22Rv1 (cell line): ENCODE measurements around the gene LRPPRC.
A peak's percentile ranks its signal among the peaks of the same experiment; 100 is the strongest.

Experiments
- H3K27ac ChIP-seq: fragments of 450-650 bp; 2 replicates; pipeline ENCODE4 v1.5.1; 2017
- ZFX ChIP-seq: fragments of 450-650 bp; IDR thresholded peaks from 2 replicates; pipeline ENCODE4 v1.6.1; 2017; ENCODE audit warnings: antibody characterized with exemption, borderline replicate concordance
- TF ChIP-seq, protein P1 (sequence below): fragments of 450-650 bp; IDR thresholded peaks from 2 replicates; pipeline ENCODE4 v1.5.1; 2017; ENCODE audit warnings: mild to moderate bottlenecking

The LRPPRC gene

DNA sequence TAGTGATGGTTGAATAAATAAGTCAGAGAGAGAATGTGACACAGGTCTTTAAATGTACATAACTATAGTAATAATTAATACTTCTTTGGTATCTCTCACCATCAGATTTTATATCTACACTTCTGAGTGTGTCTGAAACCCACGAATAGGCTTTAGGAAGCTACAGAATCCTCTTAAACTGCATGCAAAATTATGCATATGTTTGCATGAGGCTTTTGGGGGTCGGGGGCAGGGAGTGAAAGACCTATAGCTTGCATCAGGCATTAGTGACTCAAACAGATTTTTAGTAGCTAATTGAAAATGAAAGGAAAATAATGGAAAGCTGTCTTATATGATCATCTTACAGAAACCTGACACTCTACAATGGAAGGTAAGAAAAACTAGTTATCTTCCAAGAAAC, 14.9 kb downstream of the LRPPRC start:
- H3K27ac ChIP-seq, result no peak overlapping the region
- TF ChIP-seq, protein P1, sequence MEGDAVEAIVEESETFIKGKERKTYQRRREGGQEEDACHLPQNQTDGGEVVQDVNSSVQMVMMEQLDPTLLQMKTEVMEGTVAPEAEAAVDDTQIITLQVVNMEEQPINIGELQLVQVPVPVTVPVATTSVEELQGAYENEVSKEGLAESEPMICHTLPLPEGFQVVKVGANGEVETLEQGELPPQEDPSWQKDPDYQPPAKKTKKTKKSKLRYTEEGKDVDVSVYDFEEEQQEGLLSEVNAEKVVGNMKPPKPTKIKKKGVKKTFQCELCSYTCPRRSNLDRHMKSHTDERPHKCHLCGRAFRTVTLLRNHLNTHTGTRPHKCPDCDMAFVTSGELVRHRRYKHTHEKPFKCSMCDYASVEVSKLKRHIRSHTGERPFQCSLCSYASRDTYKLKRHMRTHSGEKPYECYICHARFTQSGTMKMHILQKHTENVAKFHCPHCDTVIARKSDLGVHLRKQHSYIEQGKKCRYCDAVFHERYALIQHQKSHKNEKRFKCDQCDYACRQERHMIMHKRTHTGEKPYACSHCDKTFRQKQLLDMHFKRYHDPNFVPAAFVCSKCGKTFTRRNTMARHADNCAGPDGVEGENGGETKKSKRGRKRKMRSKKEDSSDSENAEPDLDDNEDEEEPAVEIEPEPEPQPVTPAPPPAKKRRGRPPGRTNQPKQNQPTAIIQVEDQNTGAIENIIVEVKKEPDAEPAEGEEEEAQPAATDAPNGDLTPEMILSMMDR, result no peak
- TF ChIP-seq ZFX, result no peak

GRCh38 chr2:43977677-43978375, 18.0 kb downstream of the LRPPRC start:
- no peak overlapping the region for H3K27ac ChIP-seq
- no peak for TF ChIP-seq ZFX

DNA sequence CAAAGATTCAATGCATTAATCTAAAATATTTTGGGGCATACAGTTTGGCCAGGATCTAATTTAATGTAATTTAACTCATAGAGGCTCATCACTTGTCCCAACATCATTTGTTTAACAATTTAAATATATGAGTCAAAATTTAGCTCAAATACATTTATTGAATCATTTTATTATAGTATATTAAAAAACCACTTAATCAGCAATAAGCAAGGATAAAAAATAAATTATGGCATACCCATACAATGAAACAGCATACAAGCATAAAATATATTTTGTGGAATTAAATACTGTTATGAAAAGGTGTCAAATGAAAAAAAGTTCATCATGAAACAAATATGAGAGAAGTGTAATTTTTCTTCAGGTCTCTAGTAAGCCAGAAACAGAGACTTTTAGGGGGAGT, 34.9 kb downstream of the LRPPRC start:
- TF ChIP-seq ZFX, result no peak
- TF ChIP-seq, protein P1, result no peak
- no peak overlapping the region for H3K27ac ChIP-seq

DNA sequence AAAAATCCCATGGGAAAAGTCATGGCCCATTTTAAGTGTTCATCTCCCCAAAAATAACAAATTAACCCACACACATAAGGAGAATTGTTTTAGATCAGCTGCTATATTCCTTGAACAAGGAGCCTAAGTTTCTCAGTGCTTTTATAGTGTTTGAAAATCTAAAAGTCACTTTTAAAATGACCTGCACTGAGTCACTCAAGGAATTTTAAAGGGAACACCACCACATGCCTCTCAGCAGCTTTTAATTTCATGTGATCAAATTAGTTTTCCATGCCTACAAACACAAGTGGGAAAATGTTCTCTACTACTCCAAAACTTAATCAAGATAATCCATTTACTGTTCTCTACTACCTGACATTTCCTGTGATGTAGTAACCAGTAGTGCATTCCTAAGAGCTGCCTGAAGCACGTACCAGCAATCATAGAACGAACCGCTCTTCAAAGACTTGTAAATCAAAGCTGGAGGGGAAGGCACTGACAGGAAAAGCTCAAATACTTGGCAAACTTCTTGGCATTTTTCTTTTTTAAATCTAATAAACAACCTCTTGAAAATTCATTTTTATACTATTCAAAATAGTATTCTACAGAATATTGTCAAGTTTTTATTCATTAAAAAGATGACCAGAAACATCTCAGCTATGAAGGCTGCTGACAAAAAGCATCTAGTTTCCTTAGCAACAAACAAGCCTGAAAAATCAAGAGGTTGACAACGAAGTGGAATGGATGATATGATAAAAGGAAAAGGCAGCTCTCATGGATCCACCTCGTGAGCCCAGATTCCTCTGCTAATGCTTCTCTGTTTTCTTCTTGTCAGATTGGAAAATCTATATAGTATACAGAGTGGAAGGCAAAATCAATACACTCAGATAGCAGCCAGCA, 37.2 kb downstream of the LRPPRC start:
- TF ChIP-seq, protein P1, result no peak
- TF ChIP-seq ZFX, result no peak
- H3K27ac ChIP-seq, result no peak overlapping the region

GRCh38 chr2:43950383-43951008, 45.3 kb downstream of the LRPPRC start:
- H3K27ac ChIP-seq, result no peak overlapping the region
- no peak for TF ChIP-seq ZFX
- TF ChIP-seq, protein P1, result peak; percentile 54

GRCh38 chr2:43948370-43948769, 47.4 kb downstream of the LRPPRC start:
- H3K27ac ChIP-seq, result no peak overlapping the region
- no peak for TF ChIP-seq ZFX
- TF ChIP-seq, protein P1, result no peak

GRCh38 chr2:43946685-43947084, 49.1 kb downstream of the LRPPRC start:
- H3K27ac ChIP-seq, result no peak overlapping the region
- no peak for TF ChIP-seq ZFX
- TF ChIP-seq, protein P1, result no peak
